ENCODE measurements around the gene NXPE1. TPM values are rescaled to one million over a fixed set of nuclear protein-coding genes. Genes with fewer than 3 reads are reported as not detected.

The NXPE1 gene
- total RNA-seq, 1 experiment from 2014 or later, result not detected

DNA sequence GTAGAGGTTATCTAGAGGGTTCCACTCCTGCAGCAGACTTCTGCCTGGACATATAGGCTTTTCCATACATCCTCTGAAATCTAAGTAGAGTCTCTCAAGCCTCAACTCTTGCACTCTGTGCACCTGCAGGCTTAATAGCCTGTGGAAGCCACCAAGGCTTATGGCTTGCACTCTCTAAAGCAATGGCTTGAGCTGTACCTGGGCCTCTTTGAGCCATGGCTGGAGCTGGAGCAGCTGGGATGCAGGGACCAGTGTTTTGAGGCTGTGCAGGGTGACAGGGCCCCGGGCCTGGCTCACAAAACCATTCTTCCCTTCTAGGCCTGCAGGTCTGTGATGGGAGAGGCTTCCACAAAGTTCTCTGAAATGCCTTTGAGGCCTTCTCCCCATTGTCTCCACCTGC, 38.8 kb upstream of the NXPE1 start:
- DNase-seq (ENCODE audit: low spot score), result no peak
- no peak overlapping the region for H3K27ac ChIP-seq (ENCODE audit: low read depth, low read length, poor library complexity, severe bottlenecking)
- no peak overlapping the region for H3K4me3 ChIP-seq (ENCODE audit: low read depth, low read length, poor library complexity, severe bottlenecking)
- no peaks in the 10 kb centered on the region for H3K9me3 ChIP-seq (ENCODE audit: low read depth, low read length, poor library complexity, severe bottlenecking)
- no TSS peak for BruUV-seq (replicated peaks)
- ChIA-PET POLR2A (ENCODE audit: low non-redundant PET) (no interaction called here), CTCF (no interaction called here)
- H3K27me3 ChIP-seq (replicated peaks; ENCODE audit: insufficient read depth, low read depth, low read length, poor library complexity), result no peaks in the 10 kb centered on the region
- TF ChIP-seq EZH2 (IDR thresholded peaks at IDR 0.05; ENCODE audit: borderline replicate concordance, low read depth, low read length, poor library complexity, severe bottlenecking), result no peak
- no peaks in the 10 kb centered on the region for H3K4me1 ChIP-seq (ENCODE audit: insufficient read depth, low read length, poor library complexity, severe bottlenecking)
- intact Hi-C loops (cut with micrococcal nuclease; ENCODE audit: unreplicated experiment), result no loop called here
- no peaks in the 10 kb centered on the region for H3K36me3 ChIP-seq (ENCODE audit: insufficient read depth, low read length, poor library complexity, severe bottlenecking)

DNA sequence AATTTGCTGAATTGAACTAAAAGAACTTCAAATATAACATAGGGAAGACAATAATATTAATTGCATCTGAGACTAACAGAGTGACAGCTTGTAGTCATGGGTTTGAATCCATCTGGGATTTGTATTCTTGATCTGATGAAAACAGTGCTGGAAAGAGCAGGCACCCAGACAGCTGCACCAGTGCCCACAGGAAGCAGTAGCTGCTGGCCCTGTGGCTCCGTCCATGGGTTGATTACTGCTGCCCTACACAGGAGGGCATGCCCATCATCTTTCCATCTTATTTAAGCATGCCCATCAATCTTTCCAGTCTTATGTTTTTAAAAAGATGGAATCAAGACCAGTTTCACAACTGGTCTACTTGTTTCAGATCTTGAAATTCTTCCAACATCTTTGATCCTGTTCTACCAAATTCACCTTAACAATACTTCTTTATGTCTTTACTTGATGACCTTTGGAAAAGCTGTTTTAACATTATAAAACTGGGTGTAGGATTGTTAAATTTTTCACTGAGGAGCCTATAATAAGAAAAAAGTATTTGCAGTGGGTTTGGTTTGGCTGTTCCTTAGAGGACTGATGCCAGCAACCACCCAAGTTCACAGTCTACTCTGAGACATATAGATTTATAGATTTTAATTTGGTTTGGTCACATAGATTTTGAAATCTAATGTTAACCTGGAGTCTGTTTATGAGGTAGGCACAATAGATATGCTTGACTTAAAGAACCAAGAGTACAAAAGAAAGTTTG, 36.7 kb upstream of the NXPE1 start:
- H3K4me3 ChIP-seq (ENCODE audit: low read depth, low read length, poor library complexity, severe bottlenecking), result no peak overlapping the region
- BruUV-seq (replicated peaks), result no TSS peak
- TF ChIP-seq, protein P1, sequence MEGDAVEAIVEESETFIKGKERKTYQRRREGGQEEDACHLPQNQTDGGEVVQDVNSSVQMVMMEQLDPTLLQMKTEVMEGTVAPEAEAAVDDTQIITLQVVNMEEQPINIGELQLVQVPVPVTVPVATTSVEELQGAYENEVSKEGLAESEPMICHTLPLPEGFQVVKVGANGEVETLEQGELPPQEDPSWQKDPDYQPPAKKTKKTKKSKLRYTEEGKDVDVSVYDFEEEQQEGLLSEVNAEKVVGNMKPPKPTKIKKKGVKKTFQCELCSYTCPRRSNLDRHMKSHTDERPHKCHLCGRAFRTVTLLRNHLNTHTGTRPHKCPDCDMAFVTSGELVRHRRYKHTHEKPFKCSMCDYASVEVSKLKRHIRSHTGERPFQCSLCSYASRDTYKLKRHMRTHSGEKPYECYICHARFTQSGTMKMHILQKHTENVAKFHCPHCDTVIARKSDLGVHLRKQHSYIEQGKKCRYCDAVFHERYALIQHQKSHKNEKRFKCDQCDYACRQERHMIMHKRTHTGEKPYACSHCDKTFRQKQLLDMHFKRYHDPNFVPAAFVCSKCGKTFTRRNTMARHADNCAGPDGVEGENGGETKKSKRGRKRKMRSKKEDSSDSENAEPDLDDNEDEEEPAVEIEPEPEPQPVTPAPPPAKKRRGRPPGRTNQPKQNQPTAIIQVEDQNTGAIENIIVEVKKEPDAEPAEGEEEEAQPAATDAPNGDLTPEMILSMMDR (conservative IDR thresholded peaks at IDR 0.05; ENCODE audit: low read depth, low read length), result no peak
- no peak for TF ChIP-seq EZH2 (IDR thresholded peaks at IDR 0.05; ENCODE audit: borderline replicate concordance, low read depth, low read length, poor library complexity, severe bottlenecking)
- intact Hi-C loops (cut with micrococcal nuclease; ENCODE audit: unreplicated experiment), result no loop called here
- no peak overlapping the region for H3K27ac ChIP-seq (ENCODE audit: low read depth, low read length, poor library complexity, severe bottlenecking)
- CTCF ChIA-PET, result no interaction called here
- POLR2A ChIA-PET (ENCODE audit: low non-redundant PET), result no interaction called here
- H3K27me3 ChIP-seq (replicated peaks; ENCODE audit: insufficient read depth, low read depth, low read length, poor library complexity), result no peaks in the 10 kb centered on the region
- no peaks in the 10 kb centered on the region for H3K4me1 ChIP-seq (ENCODE audit: insufficient read depth, low read length, poor library complexity, severe bottlenecking)
- H3K9me3 ChIP-seq (ENCODE audit: low read depth, low read length, poor library complexity, severe bottlenecking), result no peaks in the 10 kb centered on the region
- no peaks in the 10 kb centered on the region for H3K36me3 ChIP-seq (ENCODE audit: insufficient read depth, low read length, poor library complexity, severe bottlenecking)
- no peak for DNase-seq (ENCODE audit: low spot score)

DNA sequence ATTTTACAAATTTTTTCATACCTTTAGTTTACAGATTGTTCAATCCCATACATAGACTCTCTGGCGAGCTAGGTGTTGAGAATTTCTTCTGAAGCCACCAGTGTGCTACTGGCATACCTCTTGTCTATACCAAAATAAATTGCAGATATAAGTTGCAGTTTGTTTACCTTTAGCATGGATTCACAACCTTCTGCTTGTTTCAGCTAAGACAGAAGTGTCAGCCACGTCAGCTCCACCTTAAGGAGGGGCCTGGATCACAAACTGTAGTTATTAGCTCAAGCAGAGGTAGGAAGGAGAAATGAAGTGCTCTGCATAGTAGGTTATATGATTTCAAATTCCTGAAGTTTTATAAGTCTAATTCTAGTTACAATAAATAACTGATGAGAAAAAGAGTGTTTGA, 35.9 kb upstream of the NXPE1 start, which contains the start of gene NXPE4:
NXPE4 (minus strand) TSS at position 216 of the 400 bp plus-strand sequence. CDS start 1,027 bp downstream, outside the sequence.
- DNase-seq (ENCODE audit: low spot score), result no peak
- CTCF ChIA-PET, result no interaction called here
- Histone ChIP-seq H3K27ac (ENCODE audit: low read depth, low read length, poor library complexity, severe bottlenecking) (no peak within 1 kb of the TSS), H3K27me3 (replicated peaks; ENCODE audit: insufficient read depth, low read depth, low read length, poor library complexity) (no peaks in the 10 kb centered on the region), H3K9me3 (ENCODE audit: low read depth, low read length, poor library complexity, severe bottlenecking) (no peaks in the 10 kb centered on the region), H3K36me3 (ENCODE audit: insufficient read depth, low read length, poor library complexity, severe bottlenecking) (no peaks in the 10 kb centered on the region), H3K4me3 (ENCODE audit: low read depth, low read length, poor library complexity, severe bottlenecking) (no peak within 1 kb of the TSS), H3K4me1 (ENCODE audit: insufficient read depth, low read length, poor library complexity, severe bottlenecking) (no peaks in the 10 kb centered on the region)
- POLR2A ChIA-PET (ENCODE audit: low non-redundant PET), result no interaction called here
- no peak for TF ChIP-seq EZH2 (IDR thresholded peaks at IDR 0.05; ENCODE audit: borderline replicate concordance, low read depth, low read length, poor library complexity, severe bottlenecking)
- TF ChIP-seq, protein P1 (conservative IDR thresholded peaks at IDR 0.05; ENCODE audit: low read depth, low read length), result no peak
- BruUV-seq (replicated peaks), result no TSS peak
- intact Hi-C loops (cut with micrococcal nuclease; ENCODE audit: unreplicated experiment), result no loop called here

DNA sequence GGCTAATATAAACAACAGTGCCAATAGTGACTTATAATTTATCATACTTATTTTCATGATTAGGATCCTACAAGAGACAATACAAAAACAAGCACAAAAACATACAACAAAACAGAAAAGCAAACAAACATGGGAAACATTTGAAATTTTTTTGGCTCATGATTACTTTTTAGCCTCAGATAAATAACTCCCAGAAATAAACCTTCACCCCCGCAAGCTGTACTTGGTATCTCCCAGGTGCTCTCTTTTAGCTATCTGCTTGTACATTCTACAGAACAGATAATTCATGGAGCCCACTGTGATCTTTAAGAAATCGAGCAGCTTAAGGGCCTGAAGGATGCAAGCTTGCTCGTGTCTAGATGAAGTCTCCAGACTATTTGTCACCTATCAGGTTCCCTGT, 35.0 kb upstream of the NXPE1 start:
- Histone ChIP-seq H3K36me3 (ENCODE audit: insufficient read depth, low read length, poor library complexity, severe bottlenecking) (no peaks in the 10 kb centered on the region), H3K9me3 (ENCODE audit: low read depth, low read length, poor library complexity, severe bottlenecking) (no peaks in the 10 kb centered on the region), H3K4me3 (ENCODE audit: low read depth, low read length, poor library complexity, severe bottlenecking) (no peak overlapping the region), H3K4me1 (ENCODE audit: insufficient read depth, low read length, poor library complexity, severe bottlenecking) (no peaks in the 10 kb centered on the region), H3K27ac (ENCODE audit: low read depth, low read length, poor library complexity, severe bottlenecking) (no peak overlapping the region), H3K27me3 (replicated peaks; ENCODE audit: insufficient read depth, low read depth, low read length, poor library complexity) (no peaks in the 10 kb centered on the region)
- ChIA-PET CTCF (no interaction called here), POLR2A (ENCODE audit: low non-redundant PET) (no interaction called here)
- TF ChIP-seq, protein P1 (conservative IDR thresholded peaks at IDR 0.05; ENCODE audit: low read depth, low read length), result no peak
- TF ChIP-seq EZH2 (IDR thresholded peaks at IDR 0.05; ENCODE audit: borderline replicate concordance, low read depth, low read length, poor library complexity, severe bottlenecking), result no peak
- intact Hi-C loops (cut with micrococcal nuclease; ENCODE audit: unreplicated experiment), result no loop called here
- no TSS peak for BruUV-seq (replicated peaks)
- no peak for DNase-seq (ENCODE audit: low spot score)
